Stimulated activated effector memory CD8-positive, alpha-beta T cell treated with anti-CD3 and anti-CD28 coated beads, Interleukin-12 subunit alpha, Interleukin-12 subunit beta, amount 100 ng/mL, for 72 hours (primary cell): ENCODE data around the gene MAGIX.
"Not testable (repeated sequence)": the region's sequence is repeated elsewhere in the genome, so short reads cannot be mapped to it uniquely, and the experiment has no call there.

Source experiments
- ATAC-seq: fragments of 150-1000 bp; cut with Tn5 transposase; 2 replicates; pipeline ENCODE4 v1.10.0; 2021
- DNase-seq, 2 donors: peaks; one replicate each; pipeline ENCODE4 v3.0.0; 2021 to 2022; ENCODE audit warnings: low spot score in 2 of 2
- H3K27ac Mint-ChIP-seq: one replicate; pipeline ENCODE4 v1.8.0; 2022; ENCODE audit warnings: mild to moderate bottlenecking, mixed read lengths
- H3K36me3 Mint-ChIP-seq: one replicate; pipeline ENCODE4 v1.8.0; 2022; ENCODE audit warnings: mild to moderate bottlenecking, mixed read lengths
- H3K4me1 Mint-ChIP-seq: one replicate; pipeline ENCODE4 v1.8.0; 2022; ENCODE audit warnings: mixed read lengths
- H3K4me3 Mint-ChIP-seq: one replicate; pipeline ENCODE4 v1.8.0; 2022; ENCODE audit warnings: mild to moderate bottlenecking, mixed read lengths
- H3K9me3 Mint-ChIP-seq: one replicate; pipeline ENCODE4 v1.8.0; 2022; ENCODE audit warnings: mixed read lengths

The MAGIX gene

GRCh38 chrX:49162620-49163019, at the start of gene MAGIX:
TSS of gene MAGIX (plus strand) at chrX:49162758. CDS start at chrX:49162890, 132 bp downstream.
- H3K4me1 Mint-ChIP-seq = peaks cover 29% of the 10 kb centered on the region
- no peak for ATAC-seq
- peak within 1 kb of the TSS; percentile 97 for H3K27ac Mint-ChIP-seq

GRCh38 chrX:49116076-49116475, 46.5 kb upstream of the MAGIX start:
- DNase-seq = no peak
- H3K4me1 Mint-ChIP-seq = peaks cover 25% of the 10 kb centered on the region
- H3K9me3 Mint-ChIP-seq = no peaks in the 10 kb centered on the region
- H3K4me3 Mint-ChIP-seq = no peak overlapping the region
- H3K27ac Mint-ChIP-seq = peak overlapping the region; percentile 93
- no peak for ATAC-seq
- H3K36me3 Mint-ChIP-seq = peaks cover 97% of the 10 kb centered on the region

More at GRCh38 chrX:49162620-49163019, at the start of gene MAGIX:
- DNase-seq = no peak
- Mint-ChIP-seq H3K9me3 (no peaks in the 10 kb centered on the region), H3K4me3 (peak within 1 kb of the TSS; percentile 73), H3K36me3 (peaks cover 14% of the 10 kb centered on the region)

DNA sequence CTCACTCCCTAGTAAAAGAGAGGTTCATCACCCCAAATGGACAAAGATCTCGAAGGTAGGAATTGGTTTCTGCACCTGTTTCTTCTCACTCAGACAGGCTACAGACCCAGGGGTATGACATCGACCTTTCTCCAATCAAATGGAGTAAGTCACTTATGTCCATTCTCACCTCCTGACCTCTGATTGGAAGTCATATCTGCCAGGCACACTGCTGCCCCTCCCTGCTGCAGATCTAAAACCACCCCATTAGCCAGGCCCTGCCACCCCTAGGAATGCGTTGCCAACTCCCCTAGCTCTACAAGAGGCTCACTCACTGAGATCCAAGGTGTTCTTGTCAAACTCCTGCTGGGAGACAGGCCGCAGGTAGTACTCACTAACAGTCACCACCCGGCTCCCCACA, 45.8 kb upstream of the MAGIX start:
- Mint-ChIP-seq H3K4me3 (no peak overlapping the region), H3K9me3 (no peaks in the 10 kb centered on the region), H3K36me3 (peaks cover 99% of the 10 kb centered on the region), H3K4me1 (peaks cover 28% of the 10 kb centered on the region), H3K27ac (peak overlapping the region; percentile 93)
- DNase-seq (no peak), ATAC-seq (no peak)

GRCh38 chrX:49117581-49117980, 45.0 kb upstream of the MAGIX start:
- no peaks in the 10 kb centered on the region for H3K9me3 Mint-ChIP-seq
- peak overlapping the region; percentile 54 for H3K4me3 Mint-ChIP-seq
- peak overlapping the region; percentile 93 for H3K27ac Mint-ChIP-seq
- DNase-seq = no peak
- H3K4me1 Mint-ChIP-seq = peaks cover 37% of the 10 kb centered on the region
- no peak for ATAC-seq
- peaks cover 95% of the 10 kb centered on the region for H3K36me3 Mint-ChIP-seq

DNA sequence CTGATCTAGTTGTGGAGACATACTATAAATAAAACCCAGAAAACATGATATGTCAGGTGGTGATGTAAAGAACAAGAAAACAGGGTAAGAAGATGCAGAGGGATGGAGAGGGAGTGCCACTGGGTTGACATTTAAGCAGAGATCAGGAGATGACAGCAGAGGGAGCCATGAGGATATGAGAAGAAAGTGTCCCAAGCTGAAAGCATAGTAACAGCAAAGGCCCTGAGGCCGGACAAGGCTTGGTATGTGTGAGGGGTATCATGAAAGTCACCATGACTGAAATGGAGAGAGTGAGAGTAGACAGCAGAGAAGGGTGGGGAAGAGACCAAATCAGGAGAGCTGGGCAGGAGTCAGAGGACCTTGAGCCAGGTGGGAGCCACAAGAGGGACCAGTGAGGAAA, 42.5 kb upstream of the MAGIX start:
- ATAC-seq = no peak
- H3K4me1 Mint-ChIP-seq = peaks cover 48% of the 10 kb centered on the region
- H3K4me3 Mint-ChIP-seq = no peak overlapping the region
- H3K27ac Mint-ChIP-seq = peak overlapping the region; percentile 27
- no peak for DNase-seq
- no peaks in the 10 kb centered on the region for H3K9me3 Mint-ChIP-seq
- H3K36me3 Mint-ChIP-seq = peaks cover 82% of the 10 kb centered on the region

DNA sequence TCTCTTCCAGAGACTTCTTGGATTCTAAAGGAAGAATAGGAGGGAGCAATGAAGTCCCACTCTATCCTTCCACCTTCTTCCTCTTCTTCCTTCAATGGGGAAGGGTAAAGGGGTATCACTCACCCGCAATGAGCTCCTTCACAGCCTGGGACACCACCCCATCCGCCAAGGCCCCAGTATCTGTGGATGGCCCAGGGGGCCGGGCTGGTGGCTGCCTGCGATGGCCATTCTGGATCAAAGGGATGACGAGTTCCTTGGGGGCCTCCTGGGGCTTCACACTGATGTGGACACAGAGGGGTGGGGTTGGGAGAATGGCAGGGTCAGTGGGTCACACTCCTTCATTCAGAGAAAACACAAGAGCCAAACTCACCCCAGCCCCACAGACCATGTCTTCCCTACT, 40.1 kb upstream of the MAGIX start:
- peak overlapping the region; percentile 97 for H3K4me3 Mint-ChIP-seq
- no peak for ATAC-seq
- H3K4me1 Mint-ChIP-seq = peaks cover 35% of the 10 kb centered on the region
- DNase-seq = no peak
- peaks cover 58% of the 10 kb centered on the region for H3K36me3 Mint-ChIP-seq
- no peaks in the 10 kb centered on the region for H3K9me3 Mint-ChIP-seq
- H3K27ac Mint-ChIP-seq = peak overlapping the region; percentile 99

DNA sequence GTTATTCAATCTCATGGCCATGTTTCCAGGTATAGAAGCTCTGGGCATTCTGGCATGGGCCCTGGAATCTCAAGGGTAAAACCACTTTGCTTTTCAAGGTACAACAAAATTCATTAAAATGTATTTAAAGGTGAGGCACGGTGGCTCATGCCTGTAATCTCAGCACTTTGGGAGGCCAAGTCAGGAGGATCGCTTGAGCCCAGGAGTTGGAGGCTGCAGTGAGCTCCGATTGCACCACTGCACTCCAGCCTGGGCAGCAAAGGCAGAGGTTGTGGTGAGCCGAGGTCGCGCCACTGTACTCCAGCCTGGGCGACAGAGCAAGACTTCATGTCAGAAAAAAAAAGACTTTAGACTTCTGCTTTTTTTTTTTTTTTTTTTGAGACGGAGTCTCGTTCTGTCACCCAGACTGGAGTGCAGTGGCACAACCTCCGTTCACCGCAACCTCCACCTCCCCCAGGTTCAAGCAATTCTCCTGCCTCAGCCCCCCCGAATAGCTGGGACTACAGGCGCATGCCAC, 34.8 kb upstream of the MAGIX start:
- not testable (repeated sequence) for H3K4me3 Mint-ChIP-seq, H3K27ac Mint-ChIP-seq, DNase-seq, ATAC-seq, H3K9me3 Mint-ChIP-seq, H3K36me3 Mint-ChIP-seq, H3K4me1 Mint-ChIP-seq

DNA sequence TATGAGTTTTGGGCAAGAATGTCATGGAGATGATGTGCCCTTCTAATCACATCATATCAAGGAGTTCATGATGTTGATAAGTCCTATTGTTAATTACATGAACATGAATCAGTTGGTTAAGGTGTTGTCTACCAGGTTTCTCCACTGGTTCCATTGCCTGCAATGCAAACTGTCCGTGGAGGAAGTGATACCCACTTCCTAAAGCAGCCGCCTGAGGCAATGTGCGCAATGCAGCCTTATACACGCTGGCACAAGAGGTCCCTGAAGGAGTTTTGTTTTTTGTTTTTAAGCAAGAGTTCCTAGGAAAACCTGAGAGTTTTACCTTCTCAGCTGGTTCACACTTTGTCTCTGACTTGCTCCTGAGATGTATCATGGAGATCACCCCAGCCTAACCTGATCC, 33.1 kb upstream of the MAGIX start:
- Mint-ChIP-seq H3K27ac (no peak overlapping the region), H3K4me3 (no peak overlapping the region), H3K36me3 (no peaks in the 10 kb centered on the region), H3K4me1 (no peaks in the 10 kb centered on the region), H3K9me3 (no peaks in the 10 kb centered on the region)
- ATAC-seq = no peak
- DNase-seq = no peak

- H3K4me3 Mint-ChIP-seq, H3K4me1 Mint-ChIP-seq, H3K9me3 Mint-ChIP-seq, ATAC-seq, H3K36me3 Mint-ChIP-seq, DNase-seq, H3K27ac Mint-ChIP-seq: not testable (repeated sequence)
These were observed 30.3 kb upstream of the MAGIX start for GRCh38 chrX:49132275-49132674.

- Mint-ChIP-seq H3K36me3 (no peaks in the 10 kb centered on the region), H3K4me3 (no peak overlapping the region), H3K4me1 (no peaks in the 10 kb centered on the region), H3K9me3 (no peaks in the 10 kb centered on the region), H3K27ac (no peak overlapping the region)
- no peak for DNase-seq
- ATAC-seq = no peak
These were observed 28.8 kb upstream of the MAGIX start for GRCh38 chrX:49133759-49134158.

DNA sequence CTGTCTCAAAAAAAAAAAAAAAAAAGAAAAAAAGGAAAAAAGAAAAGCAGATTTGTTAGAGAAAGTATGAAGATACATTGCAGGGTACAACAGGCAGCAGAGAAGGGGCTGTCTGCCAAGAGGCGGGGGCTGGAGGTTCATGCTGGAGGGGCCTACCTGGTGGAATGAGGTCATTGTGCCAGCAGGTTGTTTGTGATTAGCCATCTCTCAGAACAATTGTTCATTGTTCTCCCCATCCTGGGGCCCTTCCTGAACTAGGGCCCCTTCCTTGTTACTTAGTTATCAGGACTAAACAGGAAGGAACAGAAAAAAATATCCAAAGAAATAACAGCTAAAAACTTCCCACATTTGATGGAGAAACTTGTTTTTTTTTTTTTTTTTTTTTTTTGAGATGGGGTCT, 25.1 kb upstream of the MAGIX start:
- H3K4me3 Mint-ChIP-seq = no peak overlapping the region
- H3K9me3 Mint-ChIP-seq = peaks cover 4% of the 10 kb centered on the region
- H3K27ac Mint-ChIP-seq = no peak overlapping the region
- H3K4me1 Mint-ChIP-seq = no peaks in the 10 kb centered on the region
- no peak for DNase-seq
- no peak for ATAC-seq
- no peaks in the 10 kb centered on the region for H3K36me3 Mint-ChIP-seq

DNA sequence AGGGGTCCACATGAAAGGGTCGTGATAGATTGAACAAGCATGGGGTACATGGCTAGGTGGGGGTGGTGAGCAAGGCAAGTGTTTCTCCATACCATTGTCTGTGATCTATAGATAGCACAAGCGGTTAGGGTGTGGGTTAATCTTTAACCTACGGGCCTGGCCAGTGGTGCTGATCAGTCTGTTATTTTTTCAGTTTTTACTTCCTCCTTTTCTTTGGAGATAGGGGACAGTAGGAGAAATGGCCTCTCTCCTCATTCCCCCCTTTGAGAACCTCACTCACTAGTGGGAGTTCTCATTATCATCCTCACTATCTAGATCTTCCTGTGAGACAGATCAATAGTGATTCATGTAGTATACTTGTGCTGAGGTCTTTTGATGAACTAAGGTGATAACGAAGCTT, 22.8 kb upstream of the MAGIX start:
- ATAC-seq (no peak), DNase-seq (no peak)
- Mint-ChIP-seq H3K4me3 (no peak overlapping the region), H3K36me3 (no peaks in the 10 kb centered on the region), H3K9me3 (peaks cover 4% of the 10 kb centered on the region), H3K27ac (no peak overlapping the region), H3K4me1 (no peaks in the 10 kb centered on the region)

DNA sequence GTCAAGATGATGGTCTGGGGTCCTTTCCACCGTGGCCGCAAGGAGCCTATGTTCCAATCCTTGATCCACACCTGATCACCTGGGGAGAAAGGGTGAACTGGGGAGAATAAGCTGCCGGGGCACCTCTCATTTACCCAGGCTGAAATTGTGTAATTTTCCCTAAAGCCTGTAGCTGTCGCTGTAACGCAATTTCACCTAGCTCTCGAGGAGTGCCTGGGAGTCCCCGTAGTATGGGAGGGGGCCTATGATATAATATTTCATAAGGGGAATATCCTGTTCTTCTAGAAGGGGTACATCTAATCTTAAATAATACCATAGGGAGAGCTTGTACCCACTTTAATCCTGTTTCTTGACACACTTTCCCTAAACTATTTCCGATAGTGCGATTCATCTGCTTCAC, 20.3 kb upstream of the MAGIX start:
- not testable (repeated sequence) for H3K36me3 Mint-ChIP-seq, H3K4me1 Mint-ChIP-seq, DNase-seq, H3K9me3 Mint-ChIP-seq, H3K27ac Mint-ChIP-seq, ATAC-seq, H3K4me3 Mint-ChIP-seq

GRCh38 chrX:49143154-49143553, 19.4 kb upstream of the MAGIX start:
- H3K4me3 Mint-ChIP-seq, H3K9me3 Mint-ChIP-seq, ATAC-seq, DNase-seq, H3K4me1 Mint-ChIP-seq, H3K36me3 Mint-ChIP-seq: not testable (repeated sequence)
- peak overlapping the region; percentile 32 for H3K27ac Mint-ChIP-seq

- DNase-seq = no peak
- ATAC-seq = no peak
- no peaks in the 10 kb centered on the region for H3K36me3 Mint-ChIP-seq
- no peaks in the 10 kb centered on the region for H3K9me3 Mint-ChIP-seq
- no peaks in the 10 kb centered on the region for H3K4me1 Mint-ChIP-seq
- H3K27ac Mint-ChIP-seq = no peak overlapping the region
- H3K4me3 Mint-ChIP-seq = no peak overlapping the region
These were observed 15.3 kb upstream of the MAGIX start for GRCh38 chrX:49147282-49147681.

DNA sequence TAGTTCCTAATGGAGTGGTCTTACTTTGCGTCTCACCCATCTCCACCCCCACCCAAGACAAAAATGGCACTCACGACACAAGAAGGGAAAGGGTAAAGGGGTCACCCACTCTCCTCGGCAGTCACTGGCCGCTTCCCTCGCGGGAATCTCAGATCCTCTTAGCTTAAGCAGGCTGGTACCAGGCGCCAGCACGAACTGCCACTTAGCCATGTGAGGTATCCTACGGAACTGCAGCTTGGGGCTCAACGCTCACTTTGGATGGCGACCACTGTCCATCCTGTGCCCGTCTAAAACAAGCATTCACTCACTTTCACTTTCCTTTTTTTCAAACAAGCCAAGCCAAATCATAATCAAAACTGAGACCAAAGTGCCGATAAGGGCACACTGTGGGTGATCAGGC, 14.6 kb upstream of the MAGIX start:
- no peaks in the 10 kb centered on the region for H3K9me3 Mint-ChIP-seq
- no peak overlapping the region for H3K4me3 Mint-ChIP-seq
- no peak overlapping the region for H3K27ac Mint-ChIP-seq
- ATAC-seq (no peak), DNase-seq (no peak)
- H3K4me1 Mint-ChIP-seq = no peaks in the 10 kb centered on the region
- no peaks in the 10 kb centered on the region for H3K36me3 Mint-ChIP-seq
